SK-N-SH (cell line): ENCODE measurements around the gene CGAS. TPM values are rescaled to one million over a fixed set of nuclear protein-coding genes. Genes with fewer than 3 reads are reported as not detected.
"Not testable (repeated sequence)": the region's sequence is repeated elsewhere in the genome, so short reads cannot be mapped to it uniquely, and the experiment has no call there.

Source experiments
- CTCF ChIA-PET: fragments of 300-600, 350-600 bp; formaldehyde crosslinking; extraction: SDS; loops from one replicate; lab custom pipeline; 2021; lab: Yijun Ruan, JAX
- POLR2A ChIA-PET: fragments of 350-600 bp; sonication (Branson Sonifier 250); formaldehyde crosslinking; extraction: SDS; loops from one replicate; lab custom pipeline; 2020; ENCODE audit warnings: antibody characterized with exemption, inconsistent platforms; lab: Yijun Ruan, JAX
- DNase-seq: peaks from one replicate; pipeline ENCODE4 v3.0.0; 2012
- H2AFZ ChIP-seq: fragments of 200-600 bp; sonication (generic); 2 replicates; pipeline ENCODE4 v1.8.1; 2016; ENCODE audit warnings: antibody characterized with exemption, mild to moderate bottlenecking, low read depth
- H3F3A ChIP-seq: fragments of 200-600 bp; sonication (generic); replicated peaks from 2 replicates; pipeline ENCODE3; 2016; ENCODE audit warnings: antibody characterized with exemption, mild to moderate bottlenecking; ENCODE audit not compliant: insufficient read depth
- H3K27ac ChIP-seq, 2 experiments: fragments of 200-500 bp in 1 of 2; fragments of 200-600 bp in 1 of 2; sonication (Bioruptor generic) in 1 of 2; sonication (generic), shearing (Covaris generic) in 1 of 2; 2 replicates each; pipeline versions ENCODE4 v1.5.1 to v1.6.1; 2014 to 2016; ENCODE audit warnings: low read depth in 2 of 2, inconsistent platforms in 1 of 2, low read length in 1 of 2, mild to moderate bottlenecking in 1 of 2, mixed read lengths in 1 of 2
- H3K27me3 ChIP-seq: fragments of 200-600 bp; sonication (generic), shearing (Covaris generic); 2 replicates; pipeline ENCODE4 v1.6.1; 2016; ENCODE audit warnings: mixed run types; ENCODE audit not compliant: insufficient read depth
- H3K36me3 ChIP-seq, 2 experiments: fragments of 200-500 bp in 1 of 2; fragments of 200-600 bp in 1 of 2; sonication (Bioruptor generic) in 1 of 2; sonication (generic) in 1 of 2; replicated peaks in 1 of 2; 2 replicates each; pipeline versions ENCODE3 to v1.5.1; 2014 to 2016; ENCODE audit warnings: low read length in 1 of 2, mild to moderate bottlenecking in 1 of 2; ENCODE audit not compliant: insufficient read depth in 2 of 2, control insufficient read depth in 1 of 2
- H3K4me1 ChIP-seq, 2 experiments: fragments of 200-500 bp in 1 of 2; fragments of 200-600 bp in 1 of 2; sonication (Bioruptor generic) in 1 of 2; sonication (generic), shearing (Covaris generic) in 1 of 2; 2 replicates each; pipeline versions ENCODE4 v1.5.1 to v1.6.1; 2014 to 2016; ENCODE audit warnings: low read depth in 1 of 2, low read length in 1 of 2, mixed run types in 1 of 2; ENCODE audit not compliant: insufficient read depth in 2 of 2, control insufficient read depth in 1 of 2
- H3K4me2 ChIP-seq: fragments of 200-600 bp; sonication (generic), shearing (Covaris generic); 2 replicates; pipeline ENCODE4 v1.6.1; 2017; ENCODE audit warnings: mixed run types
- H3K4me3 ChIP-seq, 2 experiments: fragments of 200-500 bp in 1 of 2; fragments of 200-600 bp in 1 of 2; sonication (Bioruptor generic) in 1 of 2; sonication (generic), shearing (Covaris generic) in 1 of 2; 2 replicates each; pipeline versions ENCODE4 v1.5.1 to v1.8.1; 2014 to 2016; ENCODE audit warnings: low read depth in 2 of 2, inconsistent platforms in 1 of 2, low read length in 1 of 2, mild to moderate bottlenecking in 1 of 2, mixed read lengths in 1 of 2, moderate library complexity in 1 of 2
- H3K79me2 ChIP-seq: fragments of 200-600 bp; sonication (generic); 2 replicates; pipeline ENCODE4 v1.8.1; 2017; ENCODE audit warnings: mild to moderate bottlenecking; ENCODE audit not compliant: insufficient read depth
- H3K9ac ChIP-seq: fragments of 200-600 bp; sonication (generic); 2 replicates; pipeline ENCODE4 v1.6.1; 2017; ENCODE audit warnings: mixed run types
- H3K9me2 ChIP-seq: fragments of 200-600 bp; sonication (generic); 2 replicates; pipeline ENCODE4 v1.6.1; 2017; ENCODE audit warnings: mixed run types
- H3K9me3 ChIP-seq: fragments of 200-600 bp; sonication (generic); 2 replicates; pipeline ENCODE4 v1.6.1; 2017; ENCODE audit warnings: mixed run types, mild to moderate bottlenecking, moderate library complexity
- H4K20me1 ChIP-seq: fragments of 200-600 bp; sonication (generic); 2 replicates; pipeline ENCODE4 v1.6.1; 2017; ENCODE audit warnings: mild to moderate bottlenecking, mixed run types; ENCODE audit not compliant: insufficient read depth
- CHD2 ChIP-seq: fragments of 150-350 bp; IDR thresholded peaks from 2 replicates; pipeline ENCODE4 v1.6.1; 2018; ENCODE audit warnings: low read length; ENCODE audit not compliant: partially characterized antibody
- CTCF ChIP-seq: fragments of 200-600 bp; sonication (generic); IDR thresholded peaks from 2 replicates; pipeline ENCODE4 v1.6.1; 2017; ENCODE audit warnings: antibody characterized with exemption, mild to moderate bottlenecking, moderate library complexity
- FOSL2 ChIP-seq: IDR thresholded peaks from 2 replicates; pipeline ENCODE4 v1.4.0; 2012; ENCODE audit warnings: low read depth, mild to moderate bottlenecking, moderate library complexity, borderline replicate concordance
- FOXJ3 ChIP-seq: sonication (generic); formaldehyde crosslinking; IDR thresholded peaks from 2 replicates; pipeline ENCODE4 v1.5.1; 2020; ENCODE audit warnings: mild to moderate bottlenecking, missing genetic modification reagents
- GABPA ChIP-seq: IDR thresholded peaks from 2 replicates; pipeline ENCODE4 v1.4.0; 2012; ENCODE audit warnings: low read depth, mild to moderate bottlenecking
- GATA2 ChIP-seq: sonication (generic); formaldehyde crosslinking; IDR thresholded peaks from 2 replicates; pipeline ENCODE4 v1.5.0; 2020; ENCODE audit warnings: mild to moderate bottlenecking, missing genetic modification reagents
- IRF3 ChIP-seq: fragments of 150-350 bp; IDR thresholded peaks from 2 replicates; pipeline ENCODE4 v1.6.1; 2016; ENCODE audit warnings: mild to moderate bottlenecking, low read depth, low read length
- JUND ChIP-seq: IDR thresholded peaks from 2 replicates; pipeline ENCODE4 v1.4.0; 2012
- RFX5 ChIP-seq: IDR thresholded peaks from 2 replicates; pipeline ENCODE4 v1.6.1; 2012; ENCODE audit warnings: mild to moderate bottlenecking, improper control_type of control experiment, low read length
- SMC3 ChIP-seq: IDR thresholded peaks from 2 replicates; pipeline ENCODE4 v1.6.1; 2012; ENCODE audit warnings: low read depth, low read length, improper control_type of control experiment
- TAF1 ChIP-seq: IDR thresholded peaks from 2 replicates; pipeline ENCODE4 v1.6.1; 2012; ENCODE audit warnings: low read depth, mild to moderate bottlenecking, low read length, moderate library complexity, borderline replicate concordance
- TEAD4 ChIP-seq: IDR thresholded peaks from 2 replicates; pipeline ENCODE4 v1.4.0; 2012; ENCODE audit warnings: mild to moderate bottlenecking, borderline replicate concordance; ENCODE audit not compliant: insufficient read depth
- USF1 ChIP-seq: IDR thresholded peaks from 2 replicates; pipeline ENCODE4 v1.4.0; 2012; ENCODE audit warnings: low read depth, borderline replicate concordance
- USF2 ChIP-seq: fragments of 150-350 bp; IDR thresholded peaks from 2 replicates; pipeline ENCODE4 v1.6.1; 2017; ENCODE audit warnings: antibody characterized with exemption, low read length, low read depth, borderline replicate concordance
- ZBTB33 ChIP-seq: IDR thresholded peaks from 2 replicates; pipeline ENCODE4 v1.4.0; 2012; ENCODE audit warnings: low read depth, borderline replicate concordance
- WGBS: methylation state at CpG from one replicate; pipeline ENCODE4 v1.1.6; 2017; ENCODE audit warnings: low lambda C conversion rate; 5-methylcytosine and 5-hydroxymethylcytosine counted together
- polyA plus RNA-seq, 3 experiments: library from polyadenylated mRNA; depleted of rRNA; stranded (reverse); fragments of >200 nt; gene quantifications; 2 replicates each; pipeline ENCODE4 v1.2.3, GENCODE V29; 2012

CGAS gene
- polyA plus RNA-seq, 1 of the 3 experiments (the other 2 are of a cell fraction): 0.02 TPM

- TF ChIP-seq USF2: no peak
- TF ChIP-seq GATA2: no peak
- no peak for TF ChIP-seq FOSL2
- TF ChIP-seq RFX5: no peak
- TF ChIP-seq TEAD4: no peak
Observed at GRCh38 chr6:73382462-73383113, 69.5 kb downstream of the CGAS start (continued).

GRCh38 chr6:73381531-73381930 is 70.6 kb downstream of the CGAS start:
- DNase-seq, H3K27me3 ChIP-seq, H3K9me2 ChIP-seq, H3K9me3 ChIP-seq, H3K27ac ChIP-seq, CTCF ChIA-PET, H3K36me3 ChIP-seq, H3K4me1 ChIP-seq, H3K9ac ChIP-seq, H3K4me3 ChIP-seq, H3K4me2 ChIP-seq, POLR2A ChIA-PET, H4K20me1 ChIP-seq, H3K79me2 ChIP-seq, H3F3A ChIP-seq, H2AFZ ChIP-seq: not testable (repeated sequence)
- WGBS: 91% methylated on average over 10 of the region's 10 CpGs

- DNase-seq: no peak
- Histone ChIP-seq H3K4me3 (no peak overlapping the region), H3K27me3 (no peaks in the 10 kb centered on the region), H3K79me2 (no peaks in the 10 kb centered on the region), H3K27ac (no peak overlapping the region), H3K9me3 (no peaks in the 10 kb centered on the region), H3K9me2 (no peaks in the 10 kb centered on the region), H3K4me2 (no peak overlapping the region), H3K4me1 (no peaks in the 10 kb centered on the region), H3K36me3 (no peaks in the 10 kb centered on the region), H3F3A (no peaks in the 10 kb centered on the region), H4K20me1 (no peaks in the 10 kb centered on the region), H3K9ac (no peak overlapping the region), H2AFZ (no peak overlapping the region)
- ChIA-PET POLR2A (no interaction called here), CTCF (interaction anchor here (0.9 to 1.8 kb wide), 2 partner anchors 12 to 51 kb away, joined by 3 to 5 read pairs; no protein-coding TSS in a partner anchor)
- WGBS: 76% methylated on average over 3 of the region's 3 CpGs
- TF ChIP-seq CTCF (no peak), ZBTB33 (no peak), GABPA (no peak), RFX5 (no peak), FOXJ3 (CRISPR knock-in tag) (no peak), CHD2 (no peak), IRF3 (no peak), SMC3 (no peak), GATA2 (no peak), JUND (no peak), USF1 (no peak), FOSL2 (no peak), TAF1 (no peak)
Observed at GRCh38 chr6:73377225-73377624, 74.9 kb downstream of the CGAS start.
